GM23338 (cell line): Measurements from ENCODE around the gene AS3MT.

Experiments used
- CTCF ChIP-seq, 2 experiments: fragments of 200-600 bp in 1 of 2; sonication (generic) in 1 of 2; conservative IDR thresholded peaks; 2 replicates each; pipeline versions ENCODE4 v1.5.1 to v1.6.1; 2016 to 2017; ENCODE audit warnings: antibody characterized with exemption in 2 of 2, low read depth in 2 of 2, mild to moderate bottlenecking in 2 of 2, moderate library complexity in 1 of 2
- EZH2 ChIP-seq: fragments of 200-600 bp; sonication (generic); IDR thresholded peaks from one replicate; pipeline ENCODE4 v1.8.0; 2017; ENCODE audit warnings: antibody characterized with exemption, mild to moderate bottlenecking, low read depth; ENCODE audit not compliant: unreplicated experiment

GRCh38 chr10:102904346-102904745 is 35.1 kb downstream of the AS3MT start:
- TF ChIP-seq CTCF (conservative IDR thresholded peaks at IDR 0.05; ENCODE audit: low read depth in 2 of 2) (no peak), EZH2 (no peak)
